Prostate gland (tissue), 2 donors: ENCODE measurements around the gene ZNRF2.
A peak's percentile ranks its signal among the peaks of the same experiment; 100 is the strongest.

Source experiments
- POLR2A ChIP-seq: fragments of 450-650 bp; IDR thresholded peaks from one replicate; pipeline ENCODE4 v1.6.1; 2016; ENCODE audit warnings: antibody characterized with exemption, mild to moderate bottlenecking
- POLR2AphosphoS5 ChIP-seq: sonication (generic); formaldehyde crosslinking; IDR thresholded peaks from one replicate; pipeline ENCODE4 v1.6.1; 2017; ENCODE audit warnings: antibody characterized with exemption
- TF ChIP-seq, protein P1 (sequence below), 4 experiments: fragments of 200-600 bp in 2 of 4; fragments of 450-650 bp in 2 of 4; sonication (generic) in 2 of 4; IDR thresholded peaks; 1 replicate in 3 of 4; 2 replicates in 1 of 4; pipeline ENCODE4 v1.5.1; 2016 to 2019; ENCODE audit warnings: antibody characterized with exemption in 4 of 4, mild to moderate bottlenecking in 2 of 4, moderate library complexity in 2 of 4

DNA sequence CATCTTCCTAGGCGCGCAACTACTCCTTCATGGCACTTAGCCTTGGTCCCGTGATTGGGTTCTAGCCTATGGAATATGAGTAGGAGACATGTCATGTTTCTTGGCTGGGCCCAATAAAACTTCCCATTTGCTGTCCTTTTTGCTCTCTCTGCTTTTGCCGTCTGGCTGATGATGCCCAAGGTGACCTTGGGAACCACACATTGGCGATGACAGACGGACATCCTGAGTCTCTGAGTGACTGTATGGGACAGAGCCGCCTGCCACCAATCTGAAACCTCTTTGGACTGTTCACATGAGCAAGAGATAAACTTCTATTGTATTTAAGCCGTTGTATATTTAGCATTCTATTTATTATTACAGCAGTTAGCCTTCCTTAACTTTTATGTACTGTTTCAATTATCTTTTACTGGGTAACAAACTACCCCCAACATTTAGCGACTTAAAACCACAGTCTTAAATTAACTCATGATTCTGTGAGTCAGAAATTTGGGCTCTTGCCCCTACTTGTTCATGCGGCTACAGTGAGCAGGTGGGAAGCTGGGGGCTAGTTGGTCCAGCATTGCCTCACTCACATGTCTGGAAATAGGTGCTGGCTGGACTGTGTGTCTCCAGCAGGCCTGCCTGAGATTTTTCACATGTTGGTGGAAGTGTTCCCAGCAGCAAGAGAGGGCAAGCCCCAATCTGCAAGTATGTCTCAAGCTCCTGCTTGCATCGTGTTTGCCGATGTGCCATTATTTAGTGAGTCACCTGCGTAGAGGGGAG, 122.4 kb downstream of the ZNRF2 start:
- TF ChIP-seq, protein P1, sequence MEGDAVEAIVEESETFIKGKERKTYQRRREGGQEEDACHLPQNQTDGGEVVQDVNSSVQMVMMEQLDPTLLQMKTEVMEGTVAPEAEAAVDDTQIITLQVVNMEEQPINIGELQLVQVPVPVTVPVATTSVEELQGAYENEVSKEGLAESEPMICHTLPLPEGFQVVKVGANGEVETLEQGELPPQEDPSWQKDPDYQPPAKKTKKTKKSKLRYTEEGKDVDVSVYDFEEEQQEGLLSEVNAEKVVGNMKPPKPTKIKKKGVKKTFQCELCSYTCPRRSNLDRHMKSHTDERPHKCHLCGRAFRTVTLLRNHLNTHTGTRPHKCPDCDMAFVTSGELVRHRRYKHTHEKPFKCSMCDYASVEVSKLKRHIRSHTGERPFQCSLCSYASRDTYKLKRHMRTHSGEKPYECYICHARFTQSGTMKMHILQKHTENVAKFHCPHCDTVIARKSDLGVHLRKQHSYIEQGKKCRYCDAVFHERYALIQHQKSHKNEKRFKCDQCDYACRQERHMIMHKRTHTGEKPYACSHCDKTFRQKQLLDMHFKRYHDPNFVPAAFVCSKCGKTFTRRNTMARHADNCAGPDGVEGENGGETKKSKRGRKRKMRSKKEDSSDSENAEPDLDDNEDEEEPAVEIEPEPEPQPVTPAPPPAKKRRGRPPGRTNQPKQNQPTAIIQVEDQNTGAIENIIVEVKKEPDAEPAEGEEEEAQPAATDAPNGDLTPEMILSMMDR (IDR thresholded peaks at IDR 0.05): no peak
- no peak for TF ChIP-seq POLR2A
- TF ChIP-seq POLR2AphosphoS5: peak; percentile 78
